Type B pancreatic cell (in vitro differentiated cells): Measurements from ENCODE around the gene RRBP1. TPM values are rescaled to one million over a fixed set of nuclear protein-coding genes. Genes with fewer than 3 reads are reported as not detected.

Experiments used
- DNase-seq: peaks from one replicate; pipeline ENCODE4 v3.0.0; 2021; ENCODE audit warnings: mixed read lengths; ENCODE audit not compliant: unreplicated experiment; ENCODE audit errors: extremely low spot score
- H3K27ac Mint-ChIP-seq: 2 replicates; pipeline ENCODE4 v1.8.0; 2021; ENCODE audit warnings: mild to moderate bottlenecking, mixed read lengths
- H3K27me3 Mint-ChIP-seq: 2 replicates; pipeline ENCODE4 v1.8.0; 2021; ENCODE audit warnings: mixed read lengths
- H3K36me3 Mint-ChIP-seq: 2 replicates; pipeline ENCODE4 v1.8.0; 2021; ENCODE audit warnings: mixed read lengths
- H3K4me1 Mint-ChIP-seq: one replicate; pipeline ENCODE4 v1.8.0; 2021; ENCODE audit warnings: mixed read lengths; ENCODE audit not compliant: unreplicated experiment
- H3K4me3 Mint-ChIP-seq: 2 replicates; pipeline ENCODE4 v1.8.0; 2021; ENCODE audit warnings: mild to moderate bottlenecking, mixed read lengths
- H3K9me3 Mint-ChIP-seq: 2 replicates; pipeline ENCODE4 v1.8.0; 2021; ENCODE audit warnings: mixed read lengths
- CTCF ChIP-seq: fragments of 200-600 bp; sonication (generic); conservative IDR thresholded peaks from 2 replicates; pipeline ENCODE4 v1.5.0; 2021; ENCODE audit warnings: antibody characterized with exemption, mild to moderate bottlenecking
- total RNA-seq: library from RNA; stranded (reverse); gene quantifications from 2 replicates; pipeline ENCODE4 v1.2.1, GENCODE V29; 2021; ENCODE audit warnings: low replicate concordance

The RRBP1 gene
- total RNA-seq, 1 donor from 2014 or later, result 161 TPM

- H3K4me3 Mint-ChIP-seq, result no peak overlapping the region
- H3K27ac Mint-ChIP-seq, result no peak overlapping the region
- no peaks in the 10 kb centered on the region for H3K36me3 Mint-ChIP-seq
- TF ChIP-seq CTCF, result no peak
- H3K4me1 Mint-ChIP-seq, result peaks cover 21% of the 10 kb centered on the region
- no peaks in the 10 kb centered on the region for H3K27me3 Mint-ChIP-seq
- no peaks in the 10 kb centered on the region for H3K9me3 Mint-ChIP-seq
- no peak for DNase-seq
Measured at GRCh38 chr20:17712708-17713107, 30.7 kb upstream of the RRBP1 start.

GRCh38 chr20:17712201-17712600 is 30.2 kb upstream of the RRBP1 start:
- no peak for TF ChIP-seq CTCF
- Mint-ChIP-seq H3K9me3 (no peaks in the 10 kb centered on the region), H3K27ac (no peak overlapping the region), H3K27me3 (no peaks in the 10 kb centered on the region), H3K4me1 (peaks cover 21% of the 10 kb centered on the region), H3K4me3 (no peak overlapping the region), H3K36me3 (no peaks in the 10 kb centered on the region)
- DNase-seq, result no peak

- Mint-ChIP-seq H3K27me3 (no peaks in the 10 kb centered on the region), H3K36me3 (no peaks in the 10 kb centered on the region), H3K27ac (no peak overlapping the region), H3K9me3 (no peaks in the 10 kb centered on the region), H3K4me1 (peaks cover 21% of the 10 kb centered on the region), H3K4me3 (no peak overlapping the region)
- DNase-seq, result no peak
- TF ChIP-seq CTCF, result no peak
Measured at GRCh38 chr20:17711267-17711627, 29.2 kb upstream of the RRBP1 start.

GRCh38 chr20:17710379-17711266 is 28.6 kb upstream of the RRBP1 start:
- Mint-ChIP-seq H3K9me3 (no peaks in the 10 kb centered on the region), H3K36me3 (no peaks in the 10 kb centered on the region), H3K4me3 (peak overlapping the region; percentile 51), H3K4me1 (peaks cover 21% of the 10 kb centered on the region), H3K27me3 (no peaks in the 10 kb centered on the region), H3K27ac (peak overlapping the region; percentile 85)
- no peak for TF ChIP-seq CTCF
- DNase-seq, result no peak

GRCh38 chr20:17709361-17710293 is 27.6 kb upstream of the RRBP1 start:
- H3K27ac Mint-ChIP-seq, result peak overlapping the region; percentile 55
- no peaks in the 10 kb centered on the region for H3K27me3 Mint-ChIP-seq
- DNase-seq, result no peak

More at GRCh38 chr20:17709361-17710293, 27.6 kb upstream of the RRBP1 start:
- H3K9me3 Mint-ChIP-seq, result no peaks in the 10 kb centered on the region
- no peak for TF ChIP-seq CTCF
- H3K4me1 Mint-ChIP-seq, result peaks cover 21% of the 10 kb centered on the region
- no peaks in the 10 kb centered on the region for H3K36me3 Mint-ChIP-seq
- H3K4me3 Mint-ChIP-seq, result no peak overlapping the region
